ENCODE data around the gene PTH2. TPM values are rescaled to one million over a fixed set of nuclear protein-coding genes. Genes with fewer than 3 reads are reported as not detected.
A peak's percentile ranks its signal among the peaks of the same experiment; 100 is the strongest.

The PTH2 gene
- total RNA-seq, 1 donor from 2014 or later: not detected

DNA sequence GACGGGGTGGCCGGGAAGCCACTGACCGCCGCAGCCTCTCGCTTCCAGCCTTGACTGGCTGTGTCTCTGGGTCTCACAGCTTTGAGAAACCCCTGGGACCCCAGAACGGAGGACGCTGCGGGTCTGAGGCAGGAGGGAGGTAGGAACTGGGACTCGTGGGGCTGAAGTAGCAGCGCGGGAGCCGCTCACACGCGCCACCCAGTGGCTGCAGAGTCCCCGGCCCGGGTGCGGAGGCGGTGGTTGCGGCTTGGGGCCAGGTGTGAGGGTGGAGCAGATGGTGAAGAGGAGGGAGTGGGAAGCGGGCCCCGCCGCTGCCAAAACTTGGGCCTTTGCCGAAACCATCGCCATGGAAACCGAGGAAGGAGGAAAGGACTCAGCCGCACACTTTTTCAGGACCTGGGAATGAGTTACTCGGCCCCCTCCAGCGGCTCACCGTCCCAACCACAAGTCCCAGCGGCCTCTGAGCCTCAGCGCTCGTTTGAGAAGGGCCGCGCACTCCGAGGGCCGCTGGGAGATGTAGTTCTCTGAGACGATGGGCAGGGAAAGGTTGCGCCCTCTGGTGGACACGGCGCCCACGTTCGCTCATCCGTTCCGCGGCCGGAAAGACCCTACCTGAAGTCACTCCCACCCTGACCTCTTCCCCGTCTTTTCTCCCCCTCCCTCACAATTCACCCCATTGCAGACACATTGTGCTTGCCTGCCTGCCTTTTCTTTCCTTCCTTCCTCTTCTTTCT is 20.3 kb upstream of the PTH2 start:
- H3K4me1 Mint-ChIP-seq (ENCODE audit: low read depth, unreplicated experiment): no peaks in the 10 kb centered on the region
- peak overlapping the region; percentile 13 for H3K27ac ChIP-seq (ENCODE audit: low read depth, low read length)
- peaks cover 7% of the 10 kb centered on the region for H3K36me3 Mint-ChIP-seq (ENCODE audit: low read depth, unreplicated experiment)
- H3K4me1 ChIP-seq (ENCODE audit: insufficient read depth, low read length): peaks cover 3% of the 10 kb centered on the region
- peak overlapping the region; percentile 80 for H3K4me3 Mint-ChIP-seq (ENCODE audit: unreplicated experiment)
- H4K20me1 ChIP-seq (ENCODE audit: insufficient read depth, low read length): peaks cover 4% of the 10 kb centered on the region
- H3K4me3 ChIP-seq (ENCODE audit: insufficient read depth, low read depth, low read length): peak overlapping the region; percentile 56
- peaks cover 37% of the 10 kb centered on the region for H3K27me3 Mint-ChIP-seq (ENCODE audit: low read depth, unreplicated experiment)
- peak overlapping the region; percentile 79 for H3K9ac ChIP-seq (ENCODE audit: low read length)
- peak; percentile 87 for DNase-seq (ENCODE audit: low read depth)
- H3K27ac Mint-ChIP-seq (ENCODE audit: unreplicated experiment): no peak overlapping the region
- no peak for TF ChIP-seq EZH2 (IDR thresholded peaks at IDR 0.05; ENCODE audit: insufficient read depth, low read length)
- TF ChIP-seq, protein P1, sequence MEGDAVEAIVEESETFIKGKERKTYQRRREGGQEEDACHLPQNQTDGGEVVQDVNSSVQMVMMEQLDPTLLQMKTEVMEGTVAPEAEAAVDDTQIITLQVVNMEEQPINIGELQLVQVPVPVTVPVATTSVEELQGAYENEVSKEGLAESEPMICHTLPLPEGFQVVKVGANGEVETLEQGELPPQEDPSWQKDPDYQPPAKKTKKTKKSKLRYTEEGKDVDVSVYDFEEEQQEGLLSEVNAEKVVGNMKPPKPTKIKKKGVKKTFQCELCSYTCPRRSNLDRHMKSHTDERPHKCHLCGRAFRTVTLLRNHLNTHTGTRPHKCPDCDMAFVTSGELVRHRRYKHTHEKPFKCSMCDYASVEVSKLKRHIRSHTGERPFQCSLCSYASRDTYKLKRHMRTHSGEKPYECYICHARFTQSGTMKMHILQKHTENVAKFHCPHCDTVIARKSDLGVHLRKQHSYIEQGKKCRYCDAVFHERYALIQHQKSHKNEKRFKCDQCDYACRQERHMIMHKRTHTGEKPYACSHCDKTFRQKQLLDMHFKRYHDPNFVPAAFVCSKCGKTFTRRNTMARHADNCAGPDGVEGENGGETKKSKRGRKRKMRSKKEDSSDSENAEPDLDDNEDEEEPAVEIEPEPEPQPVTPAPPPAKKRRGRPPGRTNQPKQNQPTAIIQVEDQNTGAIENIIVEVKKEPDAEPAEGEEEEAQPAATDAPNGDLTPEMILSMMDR (IDR thresholded peaks at IDR 0.05; ENCODE audit: insufficient read depth, low read depth, low read length): peak; percentile 55
- no peak for FAIRE-seq
- H2AFZ ChIP-seq (ENCODE audit: low read depth, low read length): peak overlapping the region; percentile 94
- H3K9me3 Mint-ChIP-seq (ENCODE audit: unreplicated experiment): peaks cover 4% of the 10 kb centered on the region
- H3K36me3 ChIP-seq (ENCODE audit: insufficient read depth, low read length): no peaks in the 10 kb centered on the region
- peaks cover 35% of the 10 kb centered on the region for H3K27me3 ChIP-seq (ENCODE audit: insufficient read depth, low read length)
- no peaks in the 10 kb centered on the region for H3K9me3 ChIP-seq (ENCODE audit: insufficient read depth, low read depth, low read length)
- peak overlapping the region; percentile 94 for H3K4me2 ChIP-seq (ENCODE audit: low read length)
- no peaks in the 10 kb centered on the region for H3K79me2 ChIP-seq (ENCODE audit: insufficient read depth, low read length)

DNA sequence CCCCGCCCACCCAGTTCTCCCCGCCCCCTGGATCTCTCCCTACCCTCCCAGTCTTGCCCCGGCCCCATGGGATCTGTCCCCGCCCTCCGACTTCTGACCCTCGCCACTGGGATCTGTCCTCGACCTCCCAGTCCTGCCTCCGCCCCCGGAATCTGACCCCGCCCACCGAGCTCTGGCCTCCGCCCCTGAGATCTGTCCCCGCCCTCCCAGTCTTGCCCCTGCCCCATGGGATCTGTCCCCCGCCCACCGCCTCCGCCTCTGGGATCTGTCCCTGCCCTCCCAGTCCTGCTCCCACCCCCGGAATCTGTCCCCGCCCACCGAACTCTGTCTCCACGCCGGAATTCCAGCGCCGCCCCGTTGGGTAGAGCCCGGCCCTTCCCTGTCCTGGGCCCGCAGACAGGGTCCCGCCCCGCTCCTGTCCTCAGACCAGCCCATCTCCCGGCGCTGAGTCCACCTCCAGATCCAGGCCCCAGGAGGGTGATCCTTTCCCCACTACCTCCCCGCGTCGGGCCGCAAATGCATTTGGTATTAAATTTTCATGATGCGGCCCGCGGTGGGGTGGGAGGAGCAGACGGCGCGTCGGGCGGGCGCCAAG is 19.6 kb upstream of the PTH2 start:
- H3K9me3 ChIP-seq (ENCODE audit: insufficient read depth, low read depth, low read length): no peaks in the 10 kb centered on the region
- FAIRE-seq: no peak
- Mint-ChIP-seq H3K27me3 (ENCODE audit: low read depth, unreplicated experiment) (peaks cover 44% of the 10 kb centered on the region), H3K27ac (ENCODE audit: unreplicated experiment) (no peak overlapping the region), H3K4me1 (ENCODE audit: low read depth, unreplicated experiment) (no peaks in the 10 kb centered on the region), H3K9me3 (ENCODE audit: unreplicated experiment) (peaks cover 4% of the 10 kb centered on the region), H3K36me3 (ENCODE audit: low read depth, unreplicated experiment) (peaks cover 5% of the 10 kb centered on the region), H3K4me3 (ENCODE audit: unreplicated experiment) (peak overlapping the region; percentile 80)
- peak overlapping the region; percentile 13 for H3K27ac ChIP-seq (ENCODE audit: low read depth, low read length)
- H3K4me2 ChIP-seq (ENCODE audit: low read length): peak overlapping the region; percentile 94
- H3K36me3 ChIP-seq (ENCODE audit: insufficient read depth, low read length): no peaks in the 10 kb centered on the region
- peak overlapping the region; percentile 94 for H2AFZ ChIP-seq (ENCODE audit: low read depth, low read length)
- no peaks in the 10 kb centered on the region for H3K79me2 ChIP-seq (ENCODE audit: insufficient read depth, low read length)
- peaks cover 3% of the 10 kb centered on the region for H3K4me1 ChIP-seq (ENCODE audit: insufficient read depth, low read length)
- peak overlapping the region; percentile 79 for H3K9ac ChIP-seq (ENCODE audit: low read length)
- peaks cover 42% of the 10 kb centered on the region for H3K27me3 ChIP-seq (ENCODE audit: insufficient read depth, low read length)
- H4K20me1 ChIP-seq (ENCODE audit: insufficient read depth, low read length): no peaks in the 10 kb centered on the region
- TF ChIP-seq EZH2 (IDR thresholded peaks at IDR 0.05; ENCODE audit: insufficient read depth, low read length): no peak
- TF ChIP-seq, protein P1 (IDR thresholded peaks at IDR 0.05; ENCODE audit: insufficient read depth, low read depth, low read length): no peak
- H3K4me3 ChIP-seq (ENCODE audit: insufficient read depth, low read depth, low read length): peak overlapping the region; percentile 56
- DNase-seq (ENCODE audit: low read depth): peak; percentile 61

DNA sequence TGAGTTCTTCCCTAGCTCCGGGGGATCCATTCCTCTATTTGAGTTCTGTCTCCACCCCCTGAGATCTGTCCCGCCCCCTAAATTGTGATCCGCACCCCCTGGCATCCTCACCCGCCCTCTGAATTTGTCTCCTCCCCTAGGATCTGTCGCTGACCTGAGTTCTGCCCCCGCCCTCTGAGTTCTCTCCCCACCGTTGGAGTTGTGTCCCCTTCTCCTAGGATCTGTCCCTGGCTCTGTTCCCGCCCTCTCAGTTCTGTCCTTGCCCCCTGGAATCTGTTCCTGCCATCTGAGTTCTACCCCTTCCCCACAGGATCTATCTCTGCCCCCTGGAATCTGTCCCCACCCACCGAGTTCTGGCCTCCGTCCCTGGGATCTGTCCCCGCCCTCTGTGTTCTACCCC is 19.1 kb upstream of the PTH2 start:
- H3K9me3 Mint-ChIP-seq (ENCODE audit: unreplicated experiment): peaks cover 4% of the 10 kb centered on the region

More for the DNA sequence above, 19.1 kb upstream of the PTH2 start:
- Histone ChIP-seq H3K4me3 (ENCODE audit: insufficient read depth, low read depth, low read length) (peak overlapping the region; percentile 10), H3K9me3 (ENCODE audit: insufficient read depth, low read depth, low read length) (no peaks in the 10 kb centered on the region), H3K27me3 (ENCODE audit: insufficient read depth, low read length) (peaks cover 47% of the 10 kb centered on the region), H3K9ac (ENCODE audit: low read length) (no peak overlapping the region), H4K20me1 (ENCODE audit: insufficient read depth, low read length) (no peaks in the 10 kb centered on the region), H3K4me1 (ENCODE audit: insufficient read depth, low read length) (peaks cover 3% of the 10 kb centered on the region), H3K4me2 (ENCODE audit: low read length) (peak overlapping the region; percentile 94), H3K36me3 (ENCODE audit: insufficient read depth, low read length) (no peaks in the 10 kb centered on the region), H2AFZ (ENCODE audit: low read depth, low read length) (no peak overlapping the region), H3K27ac (ENCODE audit: low read depth, low read length) (no peak overlapping the region), H3K79me2 (ENCODE audit: insufficient read depth, low read length) (no peaks in the 10 kb centered on the region)
- Mint-ChIP-seq H3K4me1 (ENCODE audit: low read depth, unreplicated experiment) (no peaks in the 10 kb centered on the region), H3K27ac (ENCODE audit: unreplicated experiment) (no peak overlapping the region), H3K36me3 (ENCODE audit: low read depth, unreplicated experiment) (peaks cover 5% of the 10 kb centered on the region), H3K27me3 (ENCODE audit: low read depth, unreplicated experiment) (peaks cover 49% of the 10 kb centered on the region), H3K4me3 (ENCODE audit: unreplicated experiment) (peak overlapping the region; percentile 80)
- TF ChIP-seq EZH2 (IDR thresholded peaks at IDR 0.05; ENCODE audit: insufficient read depth, low read length): peak; percentile 28
- TF ChIP-seq, protein P1 (IDR thresholded peaks at IDR 0.05; ENCODE audit: insufficient read depth, low read depth, low read length): no peak
- no peak for FAIRE-seq
- DNase-seq (ENCODE audit: low read depth): no peak
